VCaP (cell line): ENCODE data around the gene ABLIM3.

Experiments
- H3K27ac ChIP-seq: fragments of 450-650 bp; 2 replicates; pipeline ENCODE4 v1.5.1; 2017
- TF ChIP-seq, protein P1 (sequence below): fragments of 450-650 bp; conservative IDR thresholded peaks from 2 replicates; pipeline ENCODE4 v1.5.1; 2017; ENCODE audit warnings: mild to moderate bottlenecking, moderate library complexity

ABLIM3 gene

GRCh38 chr5:149301049-149301743 lies 159.9 kb downstream of the ABLIM3 start:
- H3K27ac ChIP-seq: no peak overlapping the region
- TF ChIP-seq, protein P1, sequence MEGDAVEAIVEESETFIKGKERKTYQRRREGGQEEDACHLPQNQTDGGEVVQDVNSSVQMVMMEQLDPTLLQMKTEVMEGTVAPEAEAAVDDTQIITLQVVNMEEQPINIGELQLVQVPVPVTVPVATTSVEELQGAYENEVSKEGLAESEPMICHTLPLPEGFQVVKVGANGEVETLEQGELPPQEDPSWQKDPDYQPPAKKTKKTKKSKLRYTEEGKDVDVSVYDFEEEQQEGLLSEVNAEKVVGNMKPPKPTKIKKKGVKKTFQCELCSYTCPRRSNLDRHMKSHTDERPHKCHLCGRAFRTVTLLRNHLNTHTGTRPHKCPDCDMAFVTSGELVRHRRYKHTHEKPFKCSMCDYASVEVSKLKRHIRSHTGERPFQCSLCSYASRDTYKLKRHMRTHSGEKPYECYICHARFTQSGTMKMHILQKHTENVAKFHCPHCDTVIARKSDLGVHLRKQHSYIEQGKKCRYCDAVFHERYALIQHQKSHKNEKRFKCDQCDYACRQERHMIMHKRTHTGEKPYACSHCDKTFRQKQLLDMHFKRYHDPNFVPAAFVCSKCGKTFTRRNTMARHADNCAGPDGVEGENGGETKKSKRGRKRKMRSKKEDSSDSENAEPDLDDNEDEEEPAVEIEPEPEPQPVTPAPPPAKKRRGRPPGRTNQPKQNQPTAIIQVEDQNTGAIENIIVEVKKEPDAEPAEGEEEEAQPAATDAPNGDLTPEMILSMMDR: no peak

GRCh38 chr5:149301744-149302380 lies 160.6 kb downstream of the ABLIM3 start:
- TF ChIP-seq, protein P1: no peak
- no peak overlapping the region for H3K27ac ChIP-seq

DNA sequence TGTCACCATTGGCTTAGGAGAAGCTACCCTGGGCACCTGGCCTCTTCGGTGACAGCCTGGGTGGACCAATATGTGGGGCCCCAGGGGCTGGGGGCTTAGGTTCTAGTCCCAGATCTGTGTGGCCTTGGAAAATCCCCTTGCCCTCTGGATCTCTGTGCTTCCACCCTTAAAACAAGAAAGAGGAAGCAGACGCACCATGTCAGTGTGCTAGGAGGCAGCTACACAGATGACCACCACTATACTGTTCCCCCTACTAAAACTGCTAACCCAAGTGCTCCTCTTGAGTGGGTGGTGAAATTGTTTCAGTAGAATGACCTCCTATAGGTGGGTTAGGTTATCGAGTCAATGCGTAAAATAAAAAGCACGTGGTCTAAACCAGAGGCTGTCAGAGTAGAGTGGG lies 161.3 kb downstream of the ABLIM3 start:
- no peak overlapping the region for H3K27ac ChIP-seq
- TF ChIP-seq, protein P1: no peak

DNA sequence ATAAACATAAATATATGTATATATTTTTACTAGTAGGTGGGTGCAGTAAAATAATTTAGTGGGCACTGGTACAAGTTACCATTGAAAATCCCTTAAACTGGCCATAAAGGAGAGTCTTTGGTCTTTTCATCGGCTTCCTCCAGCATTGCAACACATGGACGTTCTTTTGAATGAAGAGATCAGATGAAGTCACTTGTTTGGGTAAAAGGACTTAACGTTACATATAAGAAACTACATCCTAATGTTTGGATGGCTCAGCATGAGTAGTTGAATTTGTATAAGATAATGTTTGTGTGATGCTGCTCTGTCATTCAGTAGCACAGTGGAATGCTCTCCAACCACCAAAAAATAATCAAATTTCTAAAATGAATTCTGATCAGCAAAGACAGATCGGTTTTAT lies 161.9 kb downstream of the ABLIM3 start:
- H3K27ac ChIP-seq: no peak overlapping the region
- TF ChIP-seq, protein P1: no peak

DNA sequence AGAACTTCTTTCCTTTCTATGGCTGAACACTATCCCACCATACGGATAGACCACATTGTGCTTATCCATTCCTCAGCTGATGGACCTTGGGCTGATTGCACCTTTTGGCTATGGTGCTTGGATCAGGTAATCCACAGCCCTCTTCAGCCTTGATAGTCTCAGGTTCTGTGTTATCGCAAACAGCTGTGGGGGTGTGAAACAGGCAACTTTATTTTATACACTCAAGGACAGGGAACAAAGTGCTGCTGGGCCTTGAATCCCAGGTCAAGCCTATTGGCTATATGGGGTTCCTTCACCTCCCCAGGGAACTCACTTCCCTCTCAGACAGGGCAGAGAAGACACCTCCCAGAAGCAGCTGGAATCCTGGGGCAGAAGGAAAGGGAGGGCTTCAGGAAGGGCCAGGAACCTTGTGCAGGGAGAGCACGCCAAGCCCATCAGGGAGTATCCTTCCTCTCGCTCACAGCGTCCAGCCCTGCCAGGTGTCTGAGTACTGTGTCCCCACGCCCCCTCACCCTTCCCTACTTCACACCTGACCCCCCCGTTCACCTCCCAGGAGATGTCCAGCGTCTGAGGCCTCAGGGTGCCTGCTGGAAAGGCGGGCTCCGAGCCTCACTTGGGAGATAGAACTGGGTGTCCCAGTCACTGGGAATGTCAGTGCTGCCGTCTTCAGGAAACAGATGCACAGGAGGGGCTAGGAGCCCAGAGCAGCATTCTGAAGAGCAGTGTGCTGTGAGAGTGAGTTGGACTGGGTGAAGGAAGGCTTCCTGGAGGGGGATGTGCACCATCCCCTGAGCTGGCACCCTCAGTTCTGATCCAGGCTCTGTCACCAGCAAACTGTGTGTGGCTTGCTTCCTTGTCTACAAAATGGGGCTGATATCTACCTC lies 163.1 kb downstream of the ABLIM3 start:
- H3K27ac ChIP-seq: no peak overlapping the region
- TF ChIP-seq, protein P1: no peak

GRCh38 chr5:149309354-149309753 lies 168.1 kb downstream of the ABLIM3 start:
- TF ChIP-seq, protein P1: no peak
- H3K27ac ChIP-seq: no peak overlapping the region
